Lung (tissue), 12 donors: Measurements from ENCODE around the gene SCFD1. TPM values are rescaled to one million over a fixed set of nuclear protein-coding genes. Genes with fewer than 3 reads are reported as not detected.

ENCODE experiments used
- ATAC-seq: fragments of 200-7000 bp; cut with Tn5 transposase; one replicate; pipeline ENCODE4 v1.9.1; 2020; ENCODE audit warnings: moderate number of reproducible peaks; ENCODE audit not compliant: insufficient read depth, low FRiP score
- DNase-seq, 3 donors: peaks; one replicate each; pipeline ENCODE4 v3.0.0-alpha.2; 2013 to 2017
- H3K27ac ChIP-seq, 2 donors: one replicate each; pipeline ENCODE4 v1.5.1; 2013; ENCODE audit warnings: mild to moderate bottlenecking in 2 of 2, moderate library complexity in 2 of 2, control low read depth in 1 of 2, inconsistent platforms in 1 of 2, low read depth in 1 of 2, low read length in 1 of 2
- H3K27me3 ChIP-seq, 3 donors: one replicate each; pipeline ENCODE4 v1.5.1; 2013; ENCODE audit warnings: low read length in 2 of 3; ENCODE audit not compliant: control insufficient read depth in 3 of 3, insufficient read depth in 3 of 3
- H3K36me3 ChIP-seq, 4 donors: one replicate each; pipeline ENCODE4 v1.5.1; 2013; ENCODE audit warnings: low read length in 4 of 4, mild to moderate bottlenecking in 1 of 4, moderate library complexity in 1 of 4; ENCODE audit not compliant: control insufficient read depth in 4 of 4, insufficient read depth in 4 of 4
- H3K4me1 ChIP-seq, 5 donors: one replicate each; pipeline ENCODE4 v1.5.1; 2013; ENCODE audit warnings: low read length in 5 of 5, mild to moderate bottlenecking in 2 of 5, moderate library complexity in 1 of 5; ENCODE audit not compliant: control insufficient read depth in 5 of 5, insufficient read depth in 5 of 5
- H3K4me3 ChIP-seq: one replicate; pipeline ENCODE4 v1.5.1; 2013; ENCODE audit warnings: mild to moderate bottlenecking, control low read depth, moderate library complexity
- H3K9ac ChIP-seq, 2 donors: one replicate each; pipeline ENCODE4 v1.5.1; 2013; ENCODE audit warnings: low read length in 2 of 2, control low read depth in 1 of 2; ENCODE audit not compliant: insufficient read depth in 1 of 2
- H3K9me3 ChIP-seq, 4 donors: one replicate each; pipeline ENCODE4 v1.5.1; 2013; ENCODE audit warnings: low read length in 3 of 4, mild to moderate bottlenecking in 1 of 4, moderate library complexity in 1 of 4; ENCODE audit not compliant: control insufficient read depth in 4 of 4, insufficient read depth in 3 of 4
- CTCF ChIP-seq: IDR thresholded peaks from 2 replicates; pipeline ENCODE4 v1.5.1; 2012; ENCODE audit warnings: mild to moderate bottlenecking; ENCODE audit errors: control extremely low read depth, extremely low read depth
- WGBS, 2 donors: extraction: QIAGEN DNeasy Blood & Tissue Kit; methylation state at CpG; one replicate each; pipeline ENCODE4 v1.1.7; 2013; 5-methylcytosine and 5-hydroxymethylcytosine counted together
- polyA plus RNA-seq, 2 donors: library from polyadenylated mRNA; stranded (reverse); fragments of 200-250 nt; gene quantifications; one replicate each; pipeline ENCODE4 v1.2.1, GENCODE V29; 2013
- total RNA-seq, 2 donors: library from RNA; depleted of rRNA in 1 of 2; stranded (reverse); fragments of >200 nt in 1 of 2; gene quantifications; one replicate each; pipeline ENCODE4 v1.2.1, GENCODE V29; 2014 to 2021
- donor health status: control.
- donor health status: control.
- donor health status: Bipolar disorder and iron deficiency.
- donor health status: healthy.
- donor health status: DM: yes; HTN: yes; CAD: no.

SCFD1 gene
- total and polyA plus RNA-seq, 4 donors = 36.5 to 232 (median 87.7) TPM

DNA sequence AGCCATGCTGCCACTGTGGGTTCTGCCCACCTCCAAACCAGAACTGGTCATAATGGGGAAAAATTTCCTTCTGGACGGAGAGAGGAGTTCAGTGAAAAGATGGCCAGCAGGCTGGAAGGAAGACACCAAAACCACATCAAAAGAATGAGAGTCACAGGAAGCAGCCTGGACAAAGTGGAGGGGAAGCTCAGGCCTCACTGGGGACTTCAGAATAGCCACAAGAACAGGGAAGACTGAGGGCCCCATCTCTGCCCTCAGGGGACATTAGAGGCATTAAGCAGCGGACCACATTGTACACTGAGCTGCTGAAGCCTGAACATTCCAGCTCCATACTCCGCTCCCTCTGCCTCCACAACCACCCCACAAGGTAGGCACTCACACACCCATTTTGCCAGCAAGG lies 132.7 kb downstream of the SCFD1 start:
- TF ChIP-seq CTCF = no peak

GRCh38 chr14:30756594-30756993 lies 134.5 kb downstream of the SCFD1 start:
- ATAC-seq (no peak), DNase-seq (no peak)
- WGBS, 2 donors = 52 to 74% methylated on average over 2 of the region's 2 CpGs
- Histone ChIP-seq H3K4me3 (no peak overlapping the region), H3K27me3 (no peaks in the 10 kb centered on the region), H3K9me3 (peaks cover 0 to 4% (median 0%) of the 10 kb centered on the region in 4 donors), H3K27ac (no peak overlapping the region), H3K4me1 (no peaks in the 10 kb centered on the region), H3K9ac (no peak overlapping the region), H3K36me3 (no peaks in the 10 kb centered on the region)
- no peak for TF ChIP-seq CTCF

More for the DNA sequence above, 132.7 kb downstream of the SCFD1 start:
- no peak overlapping the region for H3K9ac ChIP-seq
- no peaks in the 10 kb centered on the region for H3K4me1 ChIP-seq
- 87 to 92% methylated on average over 3 of the region's 3 CpGs for WGBS, 2 donors
- H3K27ac ChIP-seq = no peak overlapping the region
- ATAC-seq (no peak), DNase-seq (no peak)
- no peaks in the 10 kb centered on the region for H3K27me3 ChIP-seq
- no peaks in the 10 kb centered on the region for H3K36me3 ChIP-seq
- H3K4me3 ChIP-seq = no peak overlapping the region
- H3K9me3 ChIP-seq = no peaks in the 10 kb centered on the region

- ATAC-seq (no peak), DNase-seq (no peak)
- Histone ChIP-seq H3K4me3 (no peak overlapping the region), H3K27ac (no peak overlapping the region), H3K27me3 (no peaks in the 10 kb centered on the region), H3K9me3 (peaks cover 0 to 4% (median 0%) of the 10 kb centered on the region in 4 donors), H3K9ac (no peak overlapping the region), H3K36me3 (no peaks in the 10 kb centered on the region), H3K4me1 (no peaks in the 10 kb centered on the region)
- no peak for TF ChIP-seq CTCF
- 45 to 53% methylated on average over 3 of the region's 3 CpGs for WGBS, 2 donors
These were observed 135.0 kb downstream of the SCFD1 start for GRCh38 chr14:30757082-30757481.
